Natural killer cell (primary cell): ENCODE results near the gene FARS2. TPM values are rescaled to one million over a fixed set of nuclear protein-coding genes. Genes with fewer than 3 reads are reported as not detected.
A peak's percentile ranks its signal among the peaks of the same experiment; 100 is the strongest.

ENCODE experiments used
- ATAC-seq, 3 donors: fragments of 150-1000 bp in 2 of 3; fragments of 200-7000 bp in 1 of 3; cut with Tn5 transposase; 1 replicate in 1 of 3; 2 replicates in 2 of 3; pipeline ENCODE4 v1.10.0; 2021; ENCODE audit warnings: mild to moderate bottlenecking in 2 of 3, moderate library complexity in 2 of 3
- DNase-seq, 2 donors: peaks; one replicate each; pipeline versions ENCODE4 v3.0.0 to v3.0.0-alpha.2; 2013 to 2021; ENCODE audit warnings: mixed read lengths in 1 of 2
- H3K27ac ChIP-seq: one replicate; pipeline ENCODE4 v1.5.1; 2013; ENCODE audit warnings: mild to moderate bottlenecking, low read length
- H3K27me3 ChIP-seq: one replicate; pipeline ENCODE4 v1.6.1; 2013; ENCODE audit warnings: low read length; ENCODE audit not compliant: control insufficient read depth, insufficient read depth
- H3K36me3 ChIP-seq: one replicate; pipeline ENCODE4 v1.6.1; 2013; ENCODE audit warnings: low read length; ENCODE audit not compliant: control insufficient read depth, insufficient read depth
- H3K4me1 ChIP-seq: one replicate; pipeline ENCODE4 v1.6.1; 2013; ENCODE audit warnings: low read length; ENCODE audit not compliant: control insufficient read depth, insufficient read depth
- H3K4me3 ChIP-seq: one replicate; pipeline ENCODE4 v1.5.1; 2013; ENCODE audit warnings: low read length
- H3K9me3 ChIP-seq: one replicate; pipeline ENCODE4 v1.6.1; 2013; ENCODE audit warnings: low read length; ENCODE audit not compliant: control insufficient read depth, insufficient read depth
- H3K27ac Mint-ChIP-seq, 2 donors: one replicate each; pipeline ENCODE4 v1.8.0; 2022; ENCODE audit warnings: mild to moderate bottlenecking in 2 of 2, mixed read lengths in 2 of 2, moderate library complexity in 1 of 2
- H3K27me3 Mint-ChIP-seq, 2 donors: one replicate each; pipeline ENCODE4 v1.8.0; 2022; ENCODE audit warnings: low read depth in 2 of 2, mixed read lengths in 2 of 2
- H3K36me3 Mint-ChIP-seq: one replicate; pipeline ENCODE4 v1.8.0; 2022; ENCODE audit warnings: mixed read lengths
- H3K4me1 Mint-ChIP-seq, 2 donors: one replicate each; pipeline ENCODE4 v1.8.0; 2022; ENCODE audit warnings: mixed read lengths in 2 of 2
- H3K4me3 Mint-ChIP-seq: one replicate; pipeline ENCODE4 v1.8.0; 2022; ENCODE audit warnings: mild to moderate bottlenecking, moderate library complexity, mixed read lengths
- H3K9me3 Mint-ChIP-seq, 2 donors: one replicate each; pipeline ENCODE4 v1.8.0; 2022; ENCODE audit warnings: mixed read lengths in 2 of 2
- CTCF ChIP-seq: fragments of 200-600 bp; IDR thresholded peaks from one replicate; pipeline ENCODE4 v1.8.0; 2022; ENCODE audit warnings: antibody characterized with exemption
- WGBS: methylation state at CpG from one replicate; pipeline ENCODE4 v1.1.7; 2013; ENCODE audit warnings: missing lambda C conversion rate; ENCODE audit not compliant: insufficient coverage; 5-methylcytosine and 5-hydroxymethylcytosine counted together
- intact Hi-C: fragments of 100-400 bp; cut with micrococcal nuclease; formaldehyde crosslinking; loops from one replicate; pipeline ENCODE4 v1.14.2; 2022
- total RNA-seq, 4 donors: library from RNA; stranded (reverse); fragments of 120-200 nt in 1 of 4; gene quantifications; one replicate each; pipeline versions ENCODE4 v1.2.3 to v1.2.4, GENCODE V29; 2013 to 2022

Gene FARS2
- total RNA-seq, 3 donors from 2014 or later (not counting 1 experiment from before 2014, with no cell fraction given), result 15.3 to 24.8 (median 22.7) TPM

GRCh38 chr6:5598123-5598522 is 336.8 kb downstream of the FARS2 start:
- no peak for TF ChIP-seq CTCF
- no peaks in the 10 kb centered on the region for H3K27me3 ChIP-seq
- no peak overlapping the region for H3K4me3 ChIP-seq
- no peaks in the 10 kb centered on the region for H3K9me3 ChIP-seq
- no peaks in the 10 kb centered on the region for H3K9me3 Mint-ChIP-seq
- ATAC-seq, result no peak
- no peaks in the 10 kb centered on the region for H3K36me3 Mint-ChIP-seq
- no peak overlapping the region for H3K27ac ChIP-seq
- H3K4me3 Mint-ChIP-seq, result no peak overlapping the region
- DNase-seq, result no peak
- peaks cover 19 to 27% of the 10 kb centered on the region in 2 donors for H3K4me1 Mint-ChIP-seq
- WGBS, result 94% methylated on average over 3 of the region's 3 CpGs
- H3K36me3 ChIP-seq, result no peaks in the 10 kb centered on the region
- intact Hi-C loops, result no loop called here
- H3K27me3 Mint-ChIP-seq, result no peaks in the 10 kb centered on the region
- no peaks in the 10 kb centered on the region for H3K4me1 ChIP-seq
- H3K27ac Mint-ChIP-seq, result peak overlapping the region in 1 of 2 donors; percentile 27

- H3K36me3 Mint-ChIP-seq, result no peaks in the 10 kb centered on the region
- Histone ChIP-seq H3K36me3 (no peaks in the 10 kb centered on the region), H3K27me3 (no peaks in the 10 kb centered on the region), H3K9me3 (no peaks in the 10 kb centered on the region), H3K4me1 (no peaks in the 10 kb centered on the region), H3K4me3 (no peak overlapping the region), H3K27ac (no peak overlapping the region)
- peaks cover 18 to 27% of the 10 kb centered on the region in 2 donors for H3K4me1 Mint-ChIP-seq
- H3K9me3 Mint-ChIP-seq, result no peaks in the 10 kb centered on the region
- H3K27me3 Mint-ChIP-seq, result no peaks in the 10 kb centered on the region
- H3K4me3 Mint-ChIP-seq, result no peak overlapping the region
- H3K27ac Mint-ChIP-seq, result no peak overlapping the region
- no peak for TF ChIP-seq CTCF
- intact Hi-C loops, result no loop called here
- ATAC-seq (no peak), DNase-seq (no peak)
- WGBS, result 92% methylated on average over 7 of the region's 8 CpGs
Observed at GRCh38 chr6:5599127-5599526, 337.8 kb downstream of the FARS2 start.

- H3K27me3 ChIP-seq, result no peaks in the 10 kb centered on the region
- 100% methylated on average over 4 of the region's 5 CpGs for WGBS
- no peaks in the 10 kb centered on the region for H3K36me3 ChIP-seq
- H3K9me3 ChIP-seq, result no peaks in the 10 kb centered on the region
- Mint-ChIP-seq H3K27me3 (no peaks in the 10 kb centered on the region), H3K4me1 (peaks cover 28 to 30% of the 10 kb centered on the region in 2 donors), H3K27ac (no peak overlapping the region), H3K9me3 (peaks cover 0 to 3% of the 10 kb centered on the region in 2 donors), H3K4me3 (no peak overlapping the region), H3K36me3 (no peaks in the 10 kb centered on the region)
- DNase-seq (no peak), ATAC-seq (no peak)
- H3K27ac ChIP-seq, result no peak overlapping the region
- no peaks in the 10 kb centered on the region for H3K4me1 ChIP-seq
- TF ChIP-seq CTCF, result no peak
- no peak overlapping the region for H3K4me3 ChIP-seq
- intact Hi-C loops, result no loop called here
Observed at GRCh38 chr6:5605937-5606336, 344.6 kb downstream of the FARS2 start.

- Histone ChIP-seq H3K4me3 (no peak overlapping the region), H3K4me1 (no peaks in the 10 kb centered on the region), H3K36me3 (no peaks in the 10 kb centered on the region), H3K27me3 (no peaks in the 10 kb centered on the region), H3K27ac (no peak overlapping the region), H3K9me3 (no peaks in the 10 kb centered on the region)
- Mint-ChIP-seq H3K4me3 (no peak overlapping the region), H3K27ac (no peak overlapping the region), H3K4me1 (peaks cover 28 to 30% of the 10 kb centered on the region in 2 donors), H3K36me3 (no peaks in the 10 kb centered on the region), H3K9me3 (peaks cover 0 to 3% of the 10 kb centered on the region in 2 donors), H3K27me3 (no peaks in the 10 kb centered on the region)
- TF ChIP-seq CTCF, result no peak
- intact Hi-C loops, result no loop called here
- no peak for DNase-seq
- no peak for ATAC-seq
- 99% methylated on average over 4 of the region's 4 CpGs for WGBS
Observed at GRCh38 chr6:5606546-5606945, 345.2 kb downstream of the FARS2 start.
